DND-41 (cell line): ENCODE measurements around the gene PACRG.

Source experiments
- ATAC-seq: fragments of 200-7000 bp; cut with Tn5 transposase; 3 replicates; pipeline ENCODE4 v1.9.1; 2021; ENCODE audit warnings: low read depth; ENCODE audit not compliant: insufficient read depth
- DNase-seq: peaks from one replicate; pipeline ENCODE4 v3.0.0-alpha.2; 2020
- H2AFZ ChIP-seq: 2 replicates; pipeline ENCODE4 v1.6.0; 2012; ENCODE audit warnings: low read depth, low read length
- H3K27ac ChIP-seq: 2 replicates; pipeline ENCODE4 v1.5.1; 2012; ENCODE audit warnings: low read length, inconsistent platforms
- H3K27me3 ChIP-seq: fragments of 200-600 bp; sonication (generic); 2 replicates; pipeline ENCODE4 v1.6.0; 2012; ENCODE audit warnings: low read length, mild to moderate bottlenecking, inconsistent platforms; ENCODE audit not compliant: insufficient read depth, poor library complexity
- H3K36me3 ChIP-seq: 2 replicates; pipeline ENCODE4 v1.5.1; 2012; ENCODE audit warnings: low read length, inconsistent platforms; ENCODE audit not compliant: insufficient read depth
- H3K4me1 ChIP-seq: 2 replicates; pipeline ENCODE4 v1.5.1; 2012; ENCODE audit warnings: mild to moderate bottlenecking, low read length; ENCODE audit not compliant: insufficient read depth
- H3K4me2 ChIP-seq: 2 replicates; pipeline ENCODE4 v1.6.0; 2012; ENCODE audit warnings: mild to moderate bottlenecking, moderate library complexity, low read length, inconsistent platforms; ENCODE audit not compliant: insufficient read depth
- H3K4me3 ChIP-seq, 2 experiments: fragments of 200-600 bp in 1 of 2; shearing (Covaris generic) in 1 of 2; 2 replicates each; pipeline ENCODE4 v1.5.1; 2012 to 2016; ENCODE audit warnings: inconsistent platforms in 2 of 2, low read length in 2 of 2, mild to moderate bottlenecking in 2 of 2, low read depth in 1 of 2, moderate library complexity in 1 of 2
- H3K79me2 ChIP-seq: 2 replicates; pipeline ENCODE4 v1.6.0; 2012; ENCODE audit warnings: low read length, inconsistent platforms; ENCODE audit not compliant: insufficient read depth
- H3K9ac ChIP-seq: 2 replicates; pipeline ENCODE4 v1.6.0; 2012; ENCODE audit warnings: low read depth, mild to moderate bottlenecking, inconsistent platforms, low read length, moderate library complexity
- H3K9me3 ChIP-seq: 2 replicates; pipeline ENCODE4 v1.5.1; 2012; ENCODE audit warnings: low read length, moderate library complexity, mild to moderate bottlenecking, inconsistent platforms; ENCODE audit not compliant: insufficient read depth, severe bottlenecking
- H4K20me1 ChIP-seq: 2 replicates; pipeline ENCODE4 v1.6.0; 2012; ENCODE audit warnings: low read length; ENCODE audit not compliant: insufficient read depth
- CTCF ChIP-seq: IDR thresholded peaks from 2 replicates; pipeline ENCODE4 v1.5.1; 2012; ENCODE audit warnings: borderline replicate concordance, low read length, moderate library complexity, mild to moderate bottlenecking; ENCODE audit not compliant: poor library complexity, severe bottlenecking; ENCODE audit errors: extremely low read depth
- EZH2 ChIP-seq: IDR thresholded peaks from 3 replicates; pipeline ENCODE4 v1.6.1; 2012; ENCODE audit warnings: borderline replicate concordance, low read depth, mild to moderate bottlenecking, moderate library complexity, low read length, inconsistent platforms; ENCODE audit not compliant: severe bottlenecking

PACRG gene

DNA sequence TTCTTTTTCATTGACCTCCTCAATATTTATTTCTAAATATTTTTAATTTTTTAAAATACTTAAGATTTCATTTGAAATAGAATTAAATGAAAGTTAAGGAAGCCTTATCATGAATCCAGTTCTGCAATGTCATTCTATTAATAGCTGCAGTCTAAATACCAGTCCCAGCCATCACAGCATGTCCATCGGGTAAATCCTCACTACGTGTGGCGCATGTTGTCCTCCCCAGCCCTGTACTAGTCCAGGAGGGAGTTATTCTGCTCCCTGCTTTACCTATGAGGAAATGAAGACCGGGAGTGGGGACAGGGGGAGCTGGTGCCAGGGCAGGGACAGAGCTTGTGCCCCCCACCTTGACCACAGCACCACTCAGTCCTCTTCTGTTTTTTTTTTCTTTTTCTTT lies 561.7 kb downstream of the PACRG start:
- Histone ChIP-seq H3K27me3 (no peaks in the 10 kb centered on the region), H3K27ac (no peak overlapping the region), H3K4me2 (no peak overlapping the region), H3K9me3 (peaks cover 4% of the 10 kb centered on the region), H2AFZ (no peak overlapping the region), H4K20me1 (no peaks in the 10 kb centered on the region), H3K79me2 (no peaks in the 10 kb centered on the region), H3K4me1 (no peaks in the 10 kb centered on the region), H3K9ac (no peak overlapping the region), H3K4me3 (no peak overlapping the region), H3K36me3 (no peaks in the 10 kb centered on the region)
- TF ChIP-seq CTCF (no peak), EZH2 (no peak)
- no peak for DNase-seq
- ATAC-seq, result no peak

GRCh38 chr6:163290545-163291274 lies 562.9 kb downstream of the PACRG start:
- Histone ChIP-seq H3K9ac (no peak overlapping the region), H3K79me2 (no peaks in the 10 kb centered on the region), H3K4me1 (no peaks in the 10 kb centered on the region), H3K27me3 (no peaks in the 10 kb centered on the region), H3K27ac (no peak overlapping the region), H3K9me3 (peaks cover 4% of the 10 kb centered on the region), H4K20me1 (no peaks in the 10 kb centered on the region), H2AFZ (no peak overlapping the region), H3K4me3 (no peak overlapping the region), H3K4me2 (no peak overlapping the region), H3K36me3 (no peaks in the 10 kb centered on the region)
- no peak for TF ChIP-seq CTCF
- TF ChIP-seq EZH2, result no peak
- DNase-seq (no peak), ATAC-seq (no peak)

DNA sequence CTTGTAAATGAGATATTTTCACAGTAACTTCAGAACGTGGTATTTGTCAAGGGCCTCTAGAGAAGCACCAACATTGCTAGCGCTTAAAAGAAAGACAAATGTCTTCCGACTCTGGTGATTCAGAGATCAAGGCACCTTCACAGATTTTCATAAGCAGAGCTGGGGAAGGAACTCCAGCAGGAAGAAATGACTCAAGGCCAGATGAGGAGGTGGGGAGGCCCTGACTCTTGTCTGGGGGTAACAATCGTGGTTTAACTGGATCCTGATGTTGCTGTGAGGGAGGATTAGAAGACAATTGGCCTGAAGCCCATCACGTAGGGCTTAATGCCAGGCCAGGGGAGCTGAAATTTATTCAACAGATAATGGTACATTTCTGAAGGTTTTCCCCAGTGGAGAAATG lies 563.8 kb downstream of the PACRG start:
- no peak overlapping the region for H3K9ac ChIP-seq
- H3K36me3 ChIP-seq, result no peaks in the 10 kb centered on the region
- TF ChIP-seq CTCF, result no peak
- TF ChIP-seq EZH2, result no peak
- no peaks in the 10 kb centered on the region for H3K27me3 ChIP-seq
- no peak overlapping the region for H2AFZ ChIP-seq
- no peaks in the 10 kb centered on the region for H4K20me1 ChIP-seq
- no peaks in the 10 kb centered on the region for H3K79me2 ChIP-seq
- no peak overlapping the region for H3K4me2 ChIP-seq
- peaks cover 4% of the 10 kb centered on the region for H3K9me3 ChIP-seq
- no peak for ATAC-seq
- H3K4me3 ChIP-seq, result no peak overlapping the region
- DNase-seq, result no peak
- H3K4me1 ChIP-seq, result no peaks in the 10 kb centered on the region
- no peak overlapping the region for H3K27ac ChIP-seq
